Measurements from ENCODE around the gene PTPRG. TPM values are rescaled to one million over a fixed set of nuclear protein-coding genes. Genes with fewer than 3 reads are reported as not detected.

PTPRG gene
- total RNA-seq, 1 experiment from 2014 or later: 0.74 TPM

GRCh38 chr3:61866961-61867461 lies 305.6 kb downstream of the PTPRG start:
- Histone ChIP-seq H3K27me3 (ENCODE audit: control insufficient read depth, insufficient read depth, low read length) (no peaks in the 10 kb centered on the region), H3K9me3 (ENCODE audit: control insufficient read depth, insufficient read depth, low read depth, low read length) (no peaks in the 10 kb centered on the region), H3K36me3 (ENCODE audit: control insufficient read depth, insufficient read depth, low read length) (no peaks in the 10 kb centered on the region), H3K4me1 (ENCODE audit: control insufficient read depth, insufficient read depth, low read length) (no peaks in the 10 kb centered on the region), H3K4me3 (ENCODE audit: low read depth in 2 of 2, low read length in 2 of 2) (no peak overlapping the region), H3K27ac (ENCODE audit: low read length) (no peak overlapping the region)
- CTCF ChIA-PET: no interaction called here
- in situ Hi-C loops (cut with HindIII; ENCODE audit: low pct_unique_long_range_greater_than_20kb, low sequenced_read_pairs): no loop called here
- BruUV-seq (replicated peaks): no TSS peak
- TF ChIP-seq POLR2AphosphoS5 (IDR thresholded peaks at IDR 0.05; ENCODE audit: low read depth, low read length) (no peak), REST (IDR thresholded peaks at IDR 0.05; ENCODE audit: insufficient read depth in 1 of 2, low read depth in 2 of 2, low read length in 1 of 2) (no peak), TCF7L2 (IDR thresholded peaks at IDR 0.05; ENCODE audit: low read depth, low read length) (no peak), CTCF (IDR thresholded peaks at IDR 0.05) (no peak), SIN3A (IDR thresholded peaks at IDR 0.05; ENCODE audit: borderline replicate concordance, insufficient read depth, low read depth, low read length) (no peak)
- POLR2A ChIA-PET: interaction anchor here (0.6 kb wide), 1 partner anchor 321 kb away, joined by 7 read pairs; no protein-coding TSS in a partner anchor
- ATAC-seq (no peak), DNase-seq (ENCODE audit: low read depth, low spot score) (no peak)
- intact Hi-C loops (cut with micrococcal nuclease; ENCODE audit: unreplicated experiment): loop anchor here (10.0 kb wide), 1 partner anchor 318 kb away; no protein-coding TSS in a partner anchor

- ATAC-seq (no peak), DNase-seq (ENCODE audit: low read depth, low spot score) (no peak)
- CTCF ChIA-PET: no interaction called here
These were observed 307.1 kb downstream of the PTPRG start for GRCh38 chr3:61868499-61868898.

More at GRCh38 chr3:61868499-61868898, 307.1 kb downstream of the PTPRG start:
- intact Hi-C loops (cut with micrococcal nuclease; ENCODE audit: unreplicated experiment): loop anchor here (10.0 kb wide), 1 partner anchor 316 kb away; no protein-coding TSS in a partner anchor
- Histone ChIP-seq H3K4me3 (ENCODE audit: low read depth in 2 of 2, low read length in 2 of 2) (no peak overlapping the region), H3K27ac (ENCODE audit: low read length) (no peak overlapping the region), H3K27me3 (ENCODE audit: control insufficient read depth, insufficient read depth, low read length) (no peaks in the 10 kb centered on the region), H3K9me3 (ENCODE audit: control insufficient read depth, insufficient read depth, low read depth, low read length) (no peaks in the 10 kb centered on the region), H3K4me1 (ENCODE audit: control insufficient read depth, insufficient read depth, low read length) (no peaks in the 10 kb centered on the region), H3K36me3 (ENCODE audit: control insufficient read depth, insufficient read depth, low read length) (no peaks in the 10 kb centered on the region)
- TF ChIP-seq CTCF (IDR thresholded peaks at IDR 0.05) (no peak), SIN3A (IDR thresholded peaks at IDR 0.05; ENCODE audit: borderline replicate concordance, insufficient read depth, low read depth, low read length) (no peak), POLR2AphosphoS5 (IDR thresholded peaks at IDR 0.05; ENCODE audit: low read depth, low read length) (no peak), TCF7L2 (IDR thresholded peaks at IDR 0.05; ENCODE audit: low read depth, low read length) (no peak), REST (IDR thresholded peaks at IDR 0.05; ENCODE audit: insufficient read depth in 1 of 2, low read depth in 2 of 2, low read length in 1 of 2) (no peak)
- POLR2A ChIA-PET: no interaction called here
- no TSS peak for BruUV-seq (replicated peaks)
- in situ Hi-C loops (cut with HindIII; ENCODE audit: low pct_unique_long_range_greater_than_20kb, low sequenced_read_pairs): no loop called here

Measured in Panc1 (cell line).